ENCODE measurements around the gene AKAP8L.

DNA sequence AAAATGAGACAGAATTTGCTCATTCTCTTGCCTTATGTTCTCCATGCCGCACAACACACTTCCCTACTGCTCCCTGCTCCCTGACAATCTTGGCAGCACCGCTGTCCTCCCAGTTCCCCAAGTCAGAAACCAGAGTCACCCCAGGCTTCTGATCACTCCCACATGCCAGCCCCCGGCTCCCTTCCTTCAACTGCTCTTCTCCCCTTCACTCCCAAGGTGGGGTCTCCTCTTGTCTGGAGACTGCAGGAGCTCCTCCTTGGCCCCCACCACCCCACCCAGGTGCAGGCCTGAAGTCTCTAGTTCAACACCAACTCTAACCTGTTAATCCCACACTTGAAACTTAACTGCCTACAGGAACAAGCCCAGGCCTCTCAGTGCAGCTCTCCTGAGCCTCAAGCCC is 22.4 kb downstream of the AKAP8L start:
- TF ChIP-seq, protein P1, sequence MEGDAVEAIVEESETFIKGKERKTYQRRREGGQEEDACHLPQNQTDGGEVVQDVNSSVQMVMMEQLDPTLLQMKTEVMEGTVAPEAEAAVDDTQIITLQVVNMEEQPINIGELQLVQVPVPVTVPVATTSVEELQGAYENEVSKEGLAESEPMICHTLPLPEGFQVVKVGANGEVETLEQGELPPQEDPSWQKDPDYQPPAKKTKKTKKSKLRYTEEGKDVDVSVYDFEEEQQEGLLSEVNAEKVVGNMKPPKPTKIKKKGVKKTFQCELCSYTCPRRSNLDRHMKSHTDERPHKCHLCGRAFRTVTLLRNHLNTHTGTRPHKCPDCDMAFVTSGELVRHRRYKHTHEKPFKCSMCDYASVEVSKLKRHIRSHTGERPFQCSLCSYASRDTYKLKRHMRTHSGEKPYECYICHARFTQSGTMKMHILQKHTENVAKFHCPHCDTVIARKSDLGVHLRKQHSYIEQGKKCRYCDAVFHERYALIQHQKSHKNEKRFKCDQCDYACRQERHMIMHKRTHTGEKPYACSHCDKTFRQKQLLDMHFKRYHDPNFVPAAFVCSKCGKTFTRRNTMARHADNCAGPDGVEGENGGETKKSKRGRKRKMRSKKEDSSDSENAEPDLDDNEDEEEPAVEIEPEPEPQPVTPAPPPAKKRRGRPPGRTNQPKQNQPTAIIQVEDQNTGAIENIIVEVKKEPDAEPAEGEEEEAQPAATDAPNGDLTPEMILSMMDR (IDR thresholded peaks at IDR 0.05), result no peak
- TF ChIP-seq EZH2 (IDR thresholded peaks at IDR 0.05; ENCODE audit: borderline replicate concordance, insufficient read depth, low read depth, low read length, poor library complexity, severe bottlenecking), result no peak
